ENCODE measurements around the gene OSTM1.

DNA sequence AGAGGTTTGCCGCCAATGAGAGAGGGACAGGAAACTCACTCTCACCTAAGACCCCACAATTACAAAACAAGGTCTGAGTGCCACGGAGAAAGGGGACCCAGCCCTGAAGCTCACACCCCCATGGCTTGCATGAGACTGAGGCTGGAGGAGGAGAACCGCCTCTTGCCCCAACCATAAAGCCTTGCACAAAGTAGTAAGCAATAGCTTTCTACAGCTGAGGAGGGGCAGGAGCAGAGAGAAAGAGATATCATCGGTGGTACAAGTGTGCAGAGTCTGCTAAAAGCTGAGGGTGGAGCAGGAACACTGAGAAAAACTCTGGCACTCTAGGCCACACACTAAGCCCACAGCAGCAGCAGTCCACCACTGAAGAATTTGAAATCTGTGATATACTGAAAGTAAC is 37.7 kb downstream of the OSTM1 start:
- TF ChIP-seq, protein P1, sequence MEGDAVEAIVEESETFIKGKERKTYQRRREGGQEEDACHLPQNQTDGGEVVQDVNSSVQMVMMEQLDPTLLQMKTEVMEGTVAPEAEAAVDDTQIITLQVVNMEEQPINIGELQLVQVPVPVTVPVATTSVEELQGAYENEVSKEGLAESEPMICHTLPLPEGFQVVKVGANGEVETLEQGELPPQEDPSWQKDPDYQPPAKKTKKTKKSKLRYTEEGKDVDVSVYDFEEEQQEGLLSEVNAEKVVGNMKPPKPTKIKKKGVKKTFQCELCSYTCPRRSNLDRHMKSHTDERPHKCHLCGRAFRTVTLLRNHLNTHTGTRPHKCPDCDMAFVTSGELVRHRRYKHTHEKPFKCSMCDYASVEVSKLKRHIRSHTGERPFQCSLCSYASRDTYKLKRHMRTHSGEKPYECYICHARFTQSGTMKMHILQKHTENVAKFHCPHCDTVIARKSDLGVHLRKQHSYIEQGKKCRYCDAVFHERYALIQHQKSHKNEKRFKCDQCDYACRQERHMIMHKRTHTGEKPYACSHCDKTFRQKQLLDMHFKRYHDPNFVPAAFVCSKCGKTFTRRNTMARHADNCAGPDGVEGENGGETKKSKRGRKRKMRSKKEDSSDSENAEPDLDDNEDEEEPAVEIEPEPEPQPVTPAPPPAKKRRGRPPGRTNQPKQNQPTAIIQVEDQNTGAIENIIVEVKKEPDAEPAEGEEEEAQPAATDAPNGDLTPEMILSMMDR (conservative IDR thresholded peaks at IDR 0.05; ENCODE audit: low read length), result no peak
- no peak for TF ChIP-seq EZH2phosphoT487 (IDR thresholded peaks at IDR 0.05; ENCODE audit: borderline replicate concordance, low read depth, low read length)
